Glutamatergic neuron (in vitro differentiated cells): ENCODE measurements around the gene CC2D1A. TPM values are rescaled to one million over a fixed set of nuclear protein-coding genes. Genes with fewer than 3 reads are reported as not detected.
A peak's percentile ranks its signal among the peaks of the same experiment; 100 is the strongest.

Experiments used
- DNase-seq: peaks from one replicate; pipeline ENCODE4 v3.0.0; 2022
- H3K27ac Mint-ChIP-seq: one replicate; pipeline ENCODE4 v1.8.0; 2020; ENCODE audit warnings: mild to moderate bottlenecking, mixed read lengths, inconsistent platforms; ENCODE audit not compliant: unreplicated experiment
- H3K27me3 Mint-ChIP-seq: one replicate; pipeline ENCODE4 v1.8.0; 2020; ENCODE audit warnings: mild to moderate bottlenecking, moderate library complexity, mixed read lengths, inconsistent platforms; ENCODE audit not compliant: unreplicated experiment
- H3K36me3 Mint-ChIP-seq: one replicate; pipeline ENCODE4 v1.8.0; 2020; ENCODE audit warnings: mild to moderate bottlenecking, mixed read lengths, inconsistent platforms; ENCODE audit not compliant: unreplicated experiment
- H3K4me1 Mint-ChIP-seq: one replicate; pipeline ENCODE4 v1.8.0; 2020; ENCODE audit warnings: mild to moderate bottlenecking, low read depth, mixed read lengths, inconsistent platforms; ENCODE audit not compliant: unreplicated experiment
- H3K4me3 Mint-ChIP-seq: one replicate; pipeline ENCODE4 v1.8.0; 2020; ENCODE audit warnings: mild to moderate bottlenecking, mixed read lengths, inconsistent platforms; ENCODE audit not compliant: unreplicated experiment
- H3K9me3 Mint-ChIP-seq: one replicate; pipeline ENCODE4 v1.8.0; 2020; ENCODE audit warnings: mild to moderate bottlenecking, moderate library complexity, mixed read lengths, inconsistent platforms; ENCODE audit not compliant: unreplicated experiment
- CTCF ChIP-seq: fragments of 200-600 bp; sonication (generic); IDR thresholded peaks from one replicate; pipeline ENCODE4 v1.5.0; 2021; ENCODE audit not compliant: partially characterized antibody, unreplicated experiment
- total RNA-seq: library from RNA; stranded (reverse); fragmentation: NEBNext Ultra II Directional; extraction: Animal tissue kit (Norgen Biotek cat#: 25700); gene quantifications from one replicate; pipeline ENCODE4 v1.2.1, GENCODE V29; 2021; ENCODE audit not compliant: unreplicated experiment

CC2D1A gene
- total RNA-seq, 1 donor from 2014 or later, result 56.3 TPM

GRCh38 chr19:13955662-13956364 is 49.8 kb downstream of the CC2D1A start:
- peaks cover 12% of the 10 kb centered on the region for H3K27me3 Mint-ChIP-seq
- peaks cover 11% of the 10 kb centered on the region for H3K4me1 Mint-ChIP-seq
- peaks cover 3% of the 10 kb centered on the region for H3K9me3 Mint-ChIP-seq
- DNase-seq, result no peak
- H3K27ac Mint-ChIP-seq, result no peak overlapping the region
- H3K36me3 Mint-ChIP-seq, result no peaks in the 10 kb centered on the region
- TF ChIP-seq CTCF, result no peak
- H3K4me3 Mint-ChIP-seq, result no peak overlapping the region

- H3K27me3 Mint-ChIP-seq, result peaks cover 12% of the 10 kb centered on the region
- H3K36me3 Mint-ChIP-seq, result no peaks in the 10 kb centered on the region
- peaks cover 3% of the 10 kb centered on the region for H3K9me3 Mint-ChIP-seq
- DNase-seq, result no peak
- no peak for TF ChIP-seq CTCF
- no peak overlapping the region for H3K4me3 Mint-ChIP-seq
- peaks cover 11% of the 10 kb centered on the region for H3K4me1 Mint-ChIP-seq
- H3K27ac Mint-ChIP-seq, result no peak overlapping the region
These were observed 50.4 kb downstream of the CC2D1A start for GRCh38 chr19:13956365-13956744.

- Mint-ChIP-seq H3K36me3 (no peaks in the 10 kb centered on the region), H3K9me3 (peaks cover 4% of the 10 kb centered on the region)
- no peak for TF ChIP-seq CTCF
These were observed 51.0 kb downstream of the CC2D1A start for GRCh38 chr19:13957051-13957450.

GRCh38 chr19:13958043-13958442 is 52.0 kb downstream of the CC2D1A start:
- no peak for TF ChIP-seq CTCF
- H3K27ac Mint-ChIP-seq, result peak overlapping the region; percentile 59
- H3K9me3 Mint-ChIP-seq, result peaks cover 2% of the 10 kb centered on the region
- peak overlapping the region; percentile 30 for H3K4me3 Mint-ChIP-seq
- no peaks in the 10 kb centered on the region for H3K36me3 Mint-ChIP-seq
- H3K27me3 Mint-ChIP-seq, result peaks cover 12% of the 10 kb centered on the region
- peaks cover 13% of the 10 kb centered on the region for H3K4me1 Mint-ChIP-seq
- DNase-seq, result no peak

More at GRCh38 chr19:13957051-13957450, 51.0 kb downstream of the CC2D1A start:
- peaks cover 13% of the 10 kb centered on the region for H3K4me1 Mint-ChIP-seq
- H3K27me3 Mint-ChIP-seq, result peaks cover 12% of the 10 kb centered on the region
- H3K4me3 Mint-ChIP-seq, result no peak overlapping the region
- H3K27ac Mint-ChIP-seq, result no peak overlapping the region
- no peak for DNase-seq

GRCh38 chr19:13959141-13959961 is 53.4 kb downstream of the CC2D1A start:
- peaks cover 12% of the 10 kb centered on the region for H3K27me3 Mint-ChIP-seq
- peaks cover 10% of the 10 kb centered on the region for H3K4me1 Mint-ChIP-seq
- peaks cover 2% of the 10 kb centered on the region for H3K9me3 Mint-ChIP-seq
- no peaks in the 10 kb centered on the region for H3K36me3 Mint-ChIP-seq
- no peak for DNase-seq
- H3K4me3 Mint-ChIP-seq, result no peak overlapping the region
- TF ChIP-seq CTCF, result no peak
- H3K27ac Mint-ChIP-seq, result no peak overlapping the region
